ACHN (cell line): ENCODE measurements around the gene INSL3.
A peak's percentile ranks its signal among the peaks of the same experiment; 100 is the strongest.

Experiments
- DNase-seq: peaks from one replicate; pipeline ENCODE4 v3.0.0-alpha.2; 2015
- in situ Hi-C: cut with HindIII; loops from 2 replicates; pipeline ENCODE4 v1.10.0; 2017; ENCODE audit warnings: low sequenced_read_pairs, low pct_ligation_motif_present, low pct_unique_long_range_greater_than_20kb

The INSL3 gene

GRCh38 chr19:17821190-17821589 is at the start of gene INSL3:
TSS of gene INSL3 (minus strand) at chr19:17821519. CDS start at chr19:17821506, 13 bp downstream.
- DNase-seq = no peak
- in situ Hi-C loops = no loop called here

- in situ Hi-C loops = no loop called here
Measured at GRCh38 chr19:17869114-17869608, 47.8 kb upstream of the INSL3 start.

GRCh38 chr19:17868669-17869068 is 47.4 kb upstream of the INSL3 start:
- in situ Hi-C loops = no loop called here

More at GRCh38 chr19:17869114-17869608, 47.8 kb upstream of the INSL3 start:
- no peak for DNase-seq

GRCh38 chr19:17866964-17867486 is 45.7 kb upstream of the INSL3 start:
- in situ Hi-C loops = no loop called here
- no peak for DNase-seq

More at GRCh38 chr19:17868669-17869068, 47.4 kb upstream of the INSL3 start:
- no peak for DNase-seq

GRCh38 chr19:17866312-17866963 is 45.1 kb upstream of the INSL3 start:
- no peak for DNase-seq
- in situ Hi-C loops = no loop called here

- in situ Hi-C loops = no loop called here
- no peak for DNase-seq
Measured at GRCh38 chr19:17865364-17866311, 44.3 kb upstream of the INSL3 start.

- DNase-seq = no peak
- in situ Hi-C loops = no loop called here
Measured at GRCh38 chr19:17863520-17864182, 42.3 kb upstream of the INSL3 start.

- DNase-seq = no peak
- in situ Hi-C loops = no loop called here
Measured at GRCh38 chr19:17862711-17863519, 41.6 kb upstream of the INSL3 start.

GRCh38 chr19:17861542-17862402 is 40.5 kb upstream of the INSL3 start:
- no peak for DNase-seq
- in situ Hi-C loops = no loop called here

- in situ Hi-C loops = no loop called here
- no peak for DNase-seq
Measured at GRCh38 chr19:17860993-17861360, 39.7 kb upstream of the INSL3 start.

- in situ Hi-C loops = no loop called here
- no peak for DNase-seq
Measured at GRCh38 chr19:17860331-17860992, 39.1 kb upstream of the INSL3 start.

- DNase-seq = peak; percentile 99
- in situ Hi-C loops = no loop called here
Measured at GRCh38 chr19:17859533-17860330, 38.4 kb upstream of the INSL3 start, which contains the start of gene RPL18A. TSS of gene RPL18A (plus strand) at chr19:17859910. CDS start at chr19:17859957, 47 bp downstream.

- in situ Hi-C loops = no loop called here
Measured at GRCh38 chr19:17855280-17856152, 34.2 kb upstream of the INSL3 start.

GRCh38 chr19:17854061-17854460 is 32.7 kb upstream of the INSL3 start:
- no peak for DNase-seq
- in situ Hi-C loops = no loop called here

More at GRCh38 chr19:17855280-17856152, 34.2 kb upstream of the INSL3 start:
- DNase-seq = peak; percentile 69
